Activated CD8-positive, alpha-beta memory T cell treated with anti-CD3 and anti-CD28 coated beads for 36 hours (primary cell): ENCODE results near the gene BHLHE40. TPM values are rescaled to one million over a fixed set of nuclear protein-coding genes. Genes with fewer than 3 reads are reported as not detected.

Experiments used
- CTCF ChIA-PET: fragments of 350-600 bp; sonication (Branson Sonifier 250); formaldehyde crosslinking; loops from one replicate; lab custom pipeline; 2021; ENCODE audit warnings: antibody characterized with exemption; lab: Charles Lee
- POLR2A ChIA-PET: fragments of 350-600 bp; sonication (Branson Sonifier 250); formaldehyde crosslinking; loops from one replicate; lab custom pipeline; 2021; ENCODE audit warnings: antibody characterized with exemption; lab: Charles Lee
- total RNA-seq, 2 experiments: library from RNA; stranded (reverse); gene quantifications; one replicate each; pipeline ENCODE4 v1.2.3, GENCODE V29; 2021

The BHLHE40 gene
- total RNA-seq, 2 experiments from 2014 or later, result 265 to 271 TPM

- POLR2A ChIA-PET, result interaction anchor here (0.8 to 4.2 kb wide), 6 partner anchors 10 to 171 kb away, joined by 4 to 35 read pairs (median 7); partner anchors contain the start of gene BHLHE40
- CTCF ChIA-PET, result interaction anchor here (0.8 to 3.0 kb wide), 11 partner anchors 9 to 102 kb away, joined by 3 to 12 read pairs (median 4); no protein-coding TSS in a partner anchor
These were observed 42.2 kb downstream of the BHLHE40 start for GRCh38 chr3:5021116-5022092.

- CTCF ChIA-PET, result interaction anchor here (0.5 to 3.0 kb wide), 14 partner anchors 17 to 227 kb away, joined by 3 to 12 read pairs (median 4); no protein-coding TSS in a partner anchor
These were observed 43.1 kb downstream of the BHLHE40 start for GRCh38 chr3:5022187-5022965.

GRCh38 chr3:5022966-5023776 is 43.9 kb downstream of the BHLHE40 start:
- ChIA-PET CTCF (interaction anchor here (0.6 to 4.1 kb wide), 9 partner anchors 16 to 227 kb away, joined by 3 to 14 read pairs (median 5); no protein-coding TSS in a partner anchor), POLR2A (interaction anchor here (0.7 to 4.2 kb wide), 4 partner anchors 11 to 173 kb away, joined by 4 to 35 read pairs (median 20); partner anchors contain the start of gene BHLHE40)

More at GRCh38 chr3:5022187-5022965, 43.1 kb downstream of the BHLHE40 start:
- POLR2A ChIA-PET, result interaction anchor here (0.6 to 4.2 kb wide), 9 partner anchors 11 to 201 kb away, joined by 3 to 35 read pairs (median 5); partner anchors contain the start of gene BHLHE40

- CTCF ChIA-PET, result interaction anchor here (1.4 to 4.1 kb wide), 5 partner anchors 13 to 43 kb away, joined by 4 to 14 read pairs (median 7); no protein-coding TSS in a partner anchor
- POLR2A ChIA-PET, result interaction anchor here (0.6 to 4.2 kb wide), 5 partner anchors 11 to 303 kb away, joined by 3 to 35 read pairs (median 5); partner anchors contain the start of gene BHLHE40
These were observed 44.6 kb downstream of the BHLHE40 start for GRCh38 chr3:5023777-5024346.

- POLR2A ChIA-PET, result interaction anchor here (0.5 to 1.5 kb wide), 4 partner anchors 39 to 48 kb away, joined by 4 to 8 read pairs (median 6); partner anchors contain the start of gene BHLHE40
- CTCF ChIA-PET, result interaction anchor here (0.6 to 4.1 kb wide), 14 partner anchors 9 to 315 kb away, joined by 3 to 14 read pairs (median 3); partner anchors contain the start of gene BHLHE40
These were observed 46.8 kb downstream of the BHLHE40 start for GRCh38 chr3:5026046-5026362.

- POLR2A ChIA-PET, result interaction anchor here (0.9 kb wide), 1 partner anchor 27 kb away, joined by 5 read pairs; no protein-coding TSS in a partner anchor
- CTCF ChIA-PET, result no interaction called here
These were observed 50.5 kb downstream of the BHLHE40 start for GRCh38 chr3:5029715-5030114.

- CTCF ChIA-PET, result no interaction called here
- POLR2A ChIA-PET, result no interaction called here
These were observed 50.9 kb downstream of the BHLHE40 start for GRCh38 chr3:5030152-5030551.

- ChIA-PET CTCF (interaction anchor here (1.0 kb wide), 1 partner anchor 25 kb away, joined by 4 read pairs; no protein-coding TSS in a partner anchor), POLR2A (no interaction called here)
These were observed 53.6 kb downstream of the BHLHE40 start for GRCh38 chr3:5032844-5033243.

Other genes with a start within 250 kb of the BHLHE40 start
- gene ARL8B, start 142.9 kb downstream of the BHLHE40 start, total RNA-seq, result 10 to 100 TPM; 61.4 to 65.0 TPM
- 100 to 1,000 TPM; 159 to 161 TPM for gene EDEM1, start 208.3 kb downstream of the BHLHE40 start, total RNA-seq